ENCODE data around the gene SLC25A25.
"Not testable (repeated sequence)": the region's sequence is repeated elsewhere in the genome, so short reads cannot be mapped to it uniquely, and the experiment has no call there.

SLC25A25 gene

GRCh38 chr9:128099231-128099931 lies 31.3 kb downstream of the SLC25A25 start:
- no peak for DNase-seq

- DNase-seq: no peak
These were observed 32.0 kb downstream of the SLC25A25 start for GRCh38 chr9:128099932-128100491.

DNA sequence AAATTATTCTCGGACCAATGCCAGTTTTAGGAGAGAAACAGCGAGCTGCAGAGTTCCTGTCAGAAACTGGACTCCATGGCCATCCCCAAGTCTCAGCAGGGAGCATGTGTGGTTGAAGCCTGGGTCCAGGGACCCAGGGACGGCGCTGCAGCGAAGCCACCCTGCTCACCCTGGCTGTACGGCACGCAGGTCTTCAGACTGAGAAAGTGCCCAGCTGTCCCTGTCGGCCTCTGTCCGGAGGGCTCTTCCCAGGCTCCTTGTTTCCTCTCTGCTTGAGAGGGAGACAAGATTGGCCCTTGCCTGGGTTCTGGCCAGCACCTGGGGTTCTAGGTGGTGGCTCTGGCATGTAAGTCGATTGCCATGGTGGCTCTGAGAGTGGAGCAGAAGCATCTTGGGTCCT lies 32.5 kb downstream of the SLC25A25 start:
- DNase-seq: no peak

DNA sequence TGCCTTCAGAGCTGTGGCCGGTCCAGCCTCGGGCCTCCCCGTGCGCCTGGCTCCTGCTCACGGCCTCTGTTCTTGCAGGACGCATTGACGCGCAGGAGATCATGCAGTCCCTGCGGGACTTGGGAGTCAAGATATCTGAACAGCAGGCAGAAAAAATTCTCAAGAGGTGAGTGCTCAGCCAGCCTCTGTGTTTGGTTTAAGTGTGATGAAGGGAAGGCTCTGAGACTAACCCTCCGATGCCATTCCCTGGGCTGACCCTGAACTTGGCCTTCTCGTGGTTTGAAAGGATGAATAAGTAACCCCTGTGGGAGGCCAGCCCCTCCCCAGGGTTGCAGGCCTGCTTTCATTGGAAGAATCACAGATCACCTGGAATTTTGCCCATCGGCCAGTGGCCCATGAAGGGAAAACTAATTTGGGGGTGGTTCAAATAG lies 33.2 kb downstream of the SLC25A25 start:
- DNase-seq: no peak

- no peak for DNase-seq
These were observed 33.7 kb downstream of the SLC25A25 start for GRCh38 chr9:128101690-128102089.

DNA sequence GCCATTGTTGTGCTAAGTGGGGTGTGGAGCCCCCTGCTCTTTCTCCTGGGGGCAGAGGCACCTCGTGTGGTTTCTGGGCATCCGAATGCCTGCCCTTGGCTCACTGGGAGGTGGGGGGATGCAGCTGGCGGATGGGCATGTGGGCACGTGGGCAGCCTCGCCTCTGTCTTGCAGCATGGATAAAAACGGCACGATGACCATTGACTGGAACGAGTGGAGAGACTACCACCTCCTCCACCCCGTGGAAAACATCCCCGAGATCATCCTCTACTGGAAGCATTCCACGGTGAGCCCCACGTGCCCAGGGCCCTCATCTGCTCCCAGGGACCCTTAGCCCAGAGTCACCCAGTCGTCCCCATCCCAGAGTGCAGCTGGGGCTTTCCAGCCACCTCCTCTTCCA lies 34.2 kb downstream of the SLC25A25 start:
- no peak for DNase-seq

DNA sequence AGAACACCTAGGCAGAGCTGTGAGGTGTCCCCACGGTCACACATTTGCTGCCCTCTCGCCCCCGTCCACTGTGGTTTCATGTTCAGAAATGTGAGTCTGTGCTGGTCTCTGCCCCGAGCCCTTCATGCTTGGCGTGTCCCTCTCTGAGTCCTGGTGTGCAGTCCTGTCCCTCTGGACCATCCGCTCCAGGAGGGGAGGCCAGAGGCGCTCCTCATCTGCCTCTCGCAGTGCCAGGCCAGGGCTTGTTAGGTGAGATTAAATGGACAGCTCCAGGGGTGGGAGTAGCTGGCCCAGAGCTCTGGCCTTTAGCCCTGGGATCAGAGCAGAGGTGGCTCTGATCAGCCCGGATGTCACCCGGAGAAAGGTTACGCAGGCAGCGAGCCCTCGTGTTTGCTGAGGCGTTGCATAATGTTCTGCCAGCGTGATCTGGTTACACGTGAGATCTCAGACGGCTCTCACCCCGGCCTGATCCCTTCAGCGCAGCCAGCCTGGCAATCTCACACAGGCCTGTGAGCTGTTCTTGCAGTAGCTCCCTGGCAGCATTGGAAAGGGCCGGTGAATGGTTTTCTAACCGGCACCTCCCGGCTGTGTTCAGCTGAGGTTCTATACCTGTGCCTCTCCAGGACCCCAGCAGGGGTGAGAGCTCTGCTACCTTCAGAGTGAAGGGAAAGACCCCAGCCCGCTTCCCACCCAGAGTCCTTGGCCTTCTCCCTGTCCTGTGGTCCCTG lies 35.0 kb downstream of the SLC25A25 start:
- DNase-seq: no peak

DNA sequence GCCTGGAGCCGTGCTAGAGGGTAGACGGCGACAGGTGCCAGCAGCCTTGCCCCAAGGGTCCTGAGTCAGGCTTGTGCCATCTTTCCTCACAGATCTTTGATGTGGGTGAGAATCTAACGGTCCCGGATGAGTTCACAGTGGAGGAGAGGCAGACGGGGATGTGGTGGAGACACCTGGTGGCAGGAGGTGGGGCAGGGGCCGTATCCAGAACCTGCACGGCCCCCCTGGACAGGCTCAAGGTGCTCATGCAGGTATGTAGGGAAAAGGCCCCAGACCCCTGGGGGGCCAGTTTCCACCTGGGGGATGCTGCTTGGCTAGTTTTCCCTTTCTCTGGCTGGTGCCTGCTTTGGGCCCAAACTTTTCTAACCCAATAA lies 35.5 kb downstream of the SLC25A25 start:
- no peak for DNase-seq

DNA sequence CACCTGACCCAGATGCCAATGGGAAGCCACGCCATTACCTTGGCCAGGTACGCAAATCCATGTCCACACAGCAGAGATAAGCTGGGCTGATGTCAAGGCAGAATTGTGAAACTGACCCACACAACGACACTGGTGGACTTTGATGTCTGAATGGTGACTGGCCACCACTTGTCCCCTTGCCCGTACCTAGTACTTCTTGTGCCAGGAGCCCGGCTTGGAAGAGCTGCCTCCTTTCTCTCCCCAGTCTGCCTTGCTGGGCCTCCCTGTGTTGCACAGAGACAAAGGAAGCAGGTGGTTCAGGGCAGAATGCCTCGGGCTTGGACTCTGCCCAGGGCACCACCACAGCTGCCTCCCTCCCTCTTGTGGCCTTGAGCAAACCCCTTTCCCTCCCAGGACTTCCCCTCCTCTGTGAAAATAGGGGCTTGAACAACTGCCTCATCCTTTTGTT lies 36.2 kb downstream of the SLC25A25 start:
- no peak for DNase-seq

- DNase-seq: no peak
These were observed 37.6 kb downstream of the SLC25A25 start for GRCh38 chr9:128105538-128106175.

GRCh38 chr9:128106181-128106939 lies 38.3 kb downstream of the SLC25A25 start:
- DNase-seq: no peak

- DNase-seq: no peak
These were observed 39.0 kb downstream of the SLC25A25 start for GRCh38 chr9:128106940-128107467.

DNA sequence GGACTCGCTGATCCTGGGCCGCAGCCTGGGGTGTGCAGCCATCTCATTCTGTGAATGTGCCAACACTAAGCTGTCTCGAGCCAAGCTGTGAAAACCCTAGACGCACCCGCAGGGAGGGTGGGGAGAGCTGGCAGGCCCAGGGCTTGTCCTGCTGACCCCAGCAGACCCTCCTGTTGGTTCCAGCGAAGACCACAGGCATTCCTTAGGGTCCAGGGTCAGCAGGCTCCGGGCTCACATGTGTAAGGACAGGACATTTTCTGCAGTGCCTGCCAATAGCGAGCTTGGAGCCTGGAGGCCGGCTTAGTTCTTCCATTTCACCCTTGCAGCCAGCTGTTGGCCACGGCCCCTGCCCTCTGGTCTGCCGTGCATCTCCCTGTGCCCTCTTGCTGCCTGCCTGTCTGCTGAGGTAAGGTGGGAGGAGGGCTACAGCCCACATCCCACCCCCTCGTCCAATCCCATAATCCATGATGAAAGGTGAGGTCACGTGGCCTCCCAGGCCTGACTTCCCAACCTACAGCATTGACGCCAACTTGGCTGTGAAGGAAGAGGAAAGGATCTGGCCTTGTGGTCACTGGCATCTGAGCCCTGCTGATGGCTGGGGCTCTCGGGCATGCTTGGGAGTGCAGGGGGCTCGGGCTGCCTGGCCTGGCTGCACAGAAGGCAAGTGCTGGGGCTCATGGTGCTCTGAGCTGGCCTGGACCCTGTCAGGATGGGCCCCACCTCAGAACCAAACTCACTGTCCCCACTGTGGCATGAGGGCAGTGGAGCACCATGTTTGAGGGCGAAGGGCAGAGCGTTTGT lies 39.6 kb downstream of the SLC25A25 start:
- no peak for DNase-seq

DNA sequence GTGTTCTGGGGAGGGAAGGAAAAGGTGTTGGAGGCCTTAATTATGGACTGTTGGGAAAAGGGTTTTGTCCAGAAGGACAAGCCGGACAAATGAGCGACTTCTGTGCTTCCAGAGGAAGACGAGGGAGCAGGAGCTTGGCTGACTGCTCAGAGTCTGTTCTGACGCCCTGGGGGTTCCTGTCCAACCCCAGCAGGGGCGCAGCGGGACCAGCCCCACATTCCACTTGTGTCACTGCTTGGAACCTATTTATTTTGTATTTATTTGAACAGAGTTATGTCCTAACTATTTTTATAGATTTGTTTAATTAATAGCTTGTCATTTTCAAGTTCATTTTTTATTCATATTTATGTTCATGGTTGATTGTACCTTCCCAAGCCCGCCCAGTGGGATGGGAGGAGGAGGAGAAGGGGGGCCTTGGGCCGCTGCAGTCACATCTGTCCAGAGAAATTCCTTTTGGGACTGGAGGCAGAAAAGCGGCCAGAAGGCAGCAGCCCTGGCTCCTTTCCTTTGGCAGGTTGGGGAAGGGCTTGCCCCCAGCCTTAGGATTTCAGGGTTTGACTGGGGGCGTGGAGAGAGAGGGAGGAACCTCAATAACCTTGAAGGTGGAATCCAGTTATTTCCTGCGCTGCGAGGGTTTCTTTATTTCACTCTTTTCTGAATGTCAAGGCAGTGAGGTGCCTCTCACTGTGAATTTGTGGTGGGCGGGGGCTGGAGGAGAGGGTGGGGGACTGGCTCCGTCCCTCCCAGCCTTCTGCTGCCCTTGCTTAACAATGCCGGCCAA lies 40.4 kb downstream of the SLC25A25 start:
- no peak for DNase-seq

DNA sequence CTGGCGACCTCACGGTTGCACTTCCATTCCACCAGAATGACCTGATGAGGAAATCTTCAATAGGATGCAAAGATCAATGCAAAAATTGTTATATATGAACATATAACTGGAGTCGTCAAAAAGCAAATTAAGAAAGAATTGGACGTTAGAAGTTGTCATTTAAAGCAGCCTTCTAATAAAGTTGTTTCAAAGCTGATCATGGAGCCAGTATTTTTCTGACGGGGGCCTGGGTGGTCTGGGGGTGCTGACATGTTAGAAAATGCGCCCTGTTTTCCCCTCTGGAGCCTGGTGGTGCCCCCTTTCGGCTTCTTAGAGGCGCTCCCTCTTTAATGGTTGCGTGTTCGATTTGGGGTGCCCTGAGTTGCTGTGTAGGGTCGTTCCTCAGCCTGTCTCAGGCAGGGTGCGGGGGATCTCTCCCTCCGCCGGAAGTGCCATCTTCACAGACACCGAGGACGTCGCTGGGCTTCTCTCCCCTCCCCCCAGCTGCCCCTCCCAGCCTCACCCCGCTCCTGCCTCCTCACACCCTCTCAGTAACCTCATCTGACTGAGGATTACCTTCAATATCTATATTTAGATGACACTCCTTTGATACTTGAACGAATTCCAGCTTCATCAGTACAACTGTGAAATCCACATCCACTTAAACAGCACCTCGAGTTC lies 41.1 kb downstream of the SLC25A25 start:
- no peak for DNase-seq

GRCh38 chr9:128111726-128112125 lies 43.7 kb downstream of the SLC25A25 start:
- not testable (repeated sequence) for DNase-seq

DNA sequence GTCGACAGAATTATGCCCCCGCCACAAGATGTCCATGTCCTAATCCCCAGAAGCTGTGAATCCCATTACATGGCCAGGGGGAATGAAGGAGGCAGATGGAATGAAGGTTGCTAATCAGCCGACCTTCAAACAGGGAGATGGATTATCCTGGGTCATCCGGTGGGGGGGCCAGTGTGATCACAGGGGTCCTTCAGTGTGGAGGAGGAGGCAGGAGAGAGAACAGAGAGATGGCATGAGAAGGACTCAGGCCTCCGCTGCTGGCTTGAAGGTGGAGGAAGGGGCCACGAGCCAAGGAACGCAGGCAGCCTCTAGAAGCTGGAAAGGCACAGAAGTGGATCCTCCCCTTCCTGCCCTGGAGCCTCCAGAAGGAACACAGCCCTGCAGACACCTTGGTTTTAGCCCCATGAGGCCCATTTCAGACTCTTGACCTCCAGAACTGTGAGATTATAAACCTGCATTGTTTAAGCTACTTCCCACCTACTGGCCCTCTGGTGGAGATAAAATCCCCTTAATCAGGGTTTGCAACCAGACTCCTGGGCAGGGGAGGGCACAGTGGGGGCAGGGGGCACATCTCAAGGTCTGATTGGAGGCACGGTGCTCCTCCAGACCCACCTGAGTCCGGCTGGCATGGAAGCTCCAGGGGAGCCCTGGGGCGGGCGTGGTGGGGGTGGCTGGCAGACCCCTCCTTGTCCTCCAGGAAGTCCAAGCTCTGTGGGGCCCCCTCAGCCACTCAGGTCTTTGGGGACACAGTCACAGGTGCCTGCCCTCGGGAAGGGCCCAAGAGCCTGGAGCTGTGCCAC lies 45.7 kb downstream of the SLC25A25 start:
- no peak for DNase-seq

- no peak for DNase-seq
These were observed 46.5 kb downstream of the SLC25A25 start for GRCh38 chr9:128114326-128115186.
